ENCODE measurements around the gene DDX59. TPM values are rescaled to one million over a fixed set of nuclear protein-coding genes. Genes with fewer than 3 reads are reported as not detected.

Gene DDX59
- total and polyA plus RNA-seq, 10 of the 15 experiments (the other 5 are each of a cell fraction or from before 2014, with no cell fraction given): 17.3 to 42.1 (median 23.6) TPM

DNA sequence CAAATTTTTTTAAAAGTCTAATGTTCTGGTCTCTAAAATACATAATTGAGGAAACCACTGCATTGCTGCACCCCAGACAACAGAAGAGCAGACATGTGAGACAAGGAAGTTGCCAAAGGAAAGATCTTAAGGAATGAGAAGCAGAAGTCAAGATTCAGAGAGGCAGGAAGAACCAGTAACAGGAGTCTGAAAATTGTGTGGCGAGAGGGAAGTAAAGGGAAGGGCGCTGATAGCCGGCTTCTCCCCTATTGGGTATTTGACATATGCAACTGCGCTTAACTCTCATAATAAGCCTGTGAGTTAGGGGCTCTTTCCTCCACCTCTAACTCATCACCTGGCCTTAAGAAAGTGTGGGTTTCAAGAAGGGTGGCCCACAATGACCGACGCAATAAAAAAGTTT lies 27.2 kb downstream of the DDX59 start:
- RAD21 ChIA-PET (ENCODE audit: unreplicated experiment): interaction anchor here (0.8 to 1.3 kb wide), 2 partner anchors 8 to 28 kb away, joined by 3 read pairs; no protein-coding TSS in a partner anchor
- intact Hi-C loops (cut with micrococcal nuclease; ENCODE audit: unreplicated experiment) (no loop called here), in situ Hi-C loops (cut with MboI) (no loop called here)
- BruUV-seq (replicated peaks): no TSS peak
- Histone ChIP-seq H3K79me2 (ENCODE audit: control insufficient read depth, insufficient read depth, low read length) (no peaks in the 10 kb centered on the region), H3K4me1 (ENCODE audit: control insufficient read depth, insufficient read depth, low read length) (peaks cover 9% of the 10 kb centered on the region; the same call in 1 of the 2 replicates), H3K9ac (ENCODE audit: control insufficient read depth, insufficient read depth, low read length) (no peak overlapping the region), H2AFZ (ENCODE audit: control insufficient read depth, low read depth, low read length) (no peak overlapping the region), H3K4me2 (ENCODE audit: control insufficient read depth, insufficient read depth) (no peak overlapping the region), H3K36me3 (ENCODE audit: control insufficient read depth in 2 of 2, insufficient read depth in 2 of 2, low read length in 1 of 2) (peaks cover 0 to 2% of the 10 kb centered on the region in 2 experiments; a peak in 2 of 4 replicates), H3K27ac (ENCODE audit: control insufficient read depth, insufficient read depth) (no peak overlapping the region), H3K4me3 (no peak overlapping the region), H3K9me3 (replicated peaks; ENCODE audit: control insufficient read depth, insufficient read depth, low read length) (no peaks in the 10 kb centered on the region), H3K27me3 (replicated peaks in 1 of 2; ENCODE audit: control insufficient read depth in 2 of 2, insufficient read depth in 2 of 2, low read length in 1 of 2) (no peaks in the 10 kb centered on the region), H4K20me1 (ENCODE audit: control insufficient read depth, insufficient read depth) (no peaks in the 10 kb centered on the region)
- no peak for FAIRE-seq
- SMC1A ChIA-PET (ENCODE audit: uncharacterized antibody, unreplicated experiment): interaction anchor here (0.6 to 2.8 kb wide), 4 partner anchors 15 to 42 kb away, joined by 3 to 13 read pairs (median 6); partner anchors contain the start of gene DDX59
- CTCF ChIA-PET: interaction anchor here (0.7 to 1.2 kb wide), 2 partner anchors 21 to 161 kb away, joined by 3 to 4 read pairs; no protein-coding TSS in a partner anchor
- POLR2A ChIA-PET: interaction anchor here (0.8 to 2.1 kb wide), 2 partner anchors 12 to 22 kb away, joined by 3 to 11 read pairs; no protein-coding TSS in a partner anchor
- DNase-seq (ENCODE audit: low read depth, low spot score): no peak
- TF ChIP-seq SP1 (IDR thresholded peaks at IDR 0.05; ENCODE audit: low read depth, low read length) (no peak), STAT3 (IDR thresholded peaks at IDR 0.05; ENCODE audit: low read depth, low read length) (no peak), GABPA (IDR thresholded peaks at IDR 0.05; ENCODE audit: low read depth) (no peak), RFX5 (IDR thresholded peaks at IDR 0.05; ENCODE audit: low read depth, low read length) (no peak), KAT2A (conservative IDR thresholded peaks at IDR 0.05; ENCODE audit: control insufficient read depth, low read depth, low read length) (no peak), ZNF207 (IDR thresholded peaks at IDR 0.05; ENCODE audit: borderline replicate concordance) (no peak), YBX1 (IDR thresholded peaks at IDR 0.05) (no peak), ZNF217 (IDR thresholded peaks at IDR 0.05) (no peak), NRF1 (conservative IDR thresholded peaks at IDR 0.05; ENCODE audit: low read depth, low read length) (no peak), ZSCAN29 (IDR thresholded peaks at IDR 0.05) (no peak), FOXK2 (IDR thresholded peaks at IDR 0.05) (no peak), TAF1 (IDR thresholded peaks at IDR 0.05; ENCODE audit: borderline replicate concordance, low read depth, low read length) (no peak), IKZF1 (conservative IDR thresholded peaks at IDR 0.05) (no peak), HDAC6 (IDR thresholded peaks at IDR 0.05; ENCODE audit: unreplicated experiment) (no peak)
- TF ChIP-seq, protein P1, sequence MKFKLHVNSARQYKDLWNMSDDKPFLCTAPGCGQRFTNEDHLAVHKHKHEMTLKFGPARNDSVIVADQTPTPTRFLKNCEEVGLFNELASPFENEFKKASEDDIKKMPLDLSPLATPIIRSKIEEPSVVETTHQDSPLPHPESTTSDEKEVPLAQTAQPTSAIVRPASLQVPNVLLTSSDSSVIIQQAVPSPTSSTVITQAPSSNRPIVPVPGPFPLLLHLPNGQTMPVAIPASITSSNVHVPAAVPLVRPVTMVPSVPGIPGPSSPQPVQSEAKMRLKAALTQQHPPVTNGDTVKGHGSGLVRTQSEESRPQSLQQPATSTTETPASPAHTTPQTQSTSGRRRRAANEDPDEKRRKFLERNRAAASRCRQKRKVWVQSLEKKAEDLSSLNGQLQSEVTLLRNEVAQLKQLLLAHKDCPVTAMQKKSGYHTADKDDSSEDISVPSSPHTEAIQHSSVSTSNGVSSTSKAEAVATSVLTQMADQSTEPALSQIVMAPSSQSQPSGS (IDR thresholded peaks at IDR 0.05; ENCODE audit: low read length): no peak
- ATAC-seq: no peak
- 96% methylated on average over 6 of the region's 6 CpGs for WGBS (ENCODE audit: insufficient coverage, insufficient replicate concordance, low lambda C conversion rate, missing lambda C conversion rate)

All from GM12878 (cell line).